Skeletal muscle satellite cell (primary cell): ENCODE results near the gene DDAH2.
"Not testable (repeated sequence)": the region's sequence is repeated elsewhere in the genome, so short reads cannot be mapped to it uniquely, and the experiment has no call there.

Experiments
- H3K27me3 ChIP-seq: 2 replicates; pipeline ENCODE4 v1.7.0; 2013; ENCODE audit warnings: low read length; ENCODE audit not compliant: control insufficient read depth, insufficient read depth
- H3K36me3 ChIP-seq: 2 replicates; pipeline ENCODE4 v1.7.0; 2013; ENCODE audit warnings: mild to moderate bottlenecking, control low read depth, low read length; ENCODE audit not compliant: insufficient read depth
- H3K4me1 ChIP-seq: 2 replicates; pipeline ENCODE4 v1.7.0; 2013; ENCODE audit warnings: low read length; ENCODE audit not compliant: control insufficient read depth, insufficient read depth
- H3K4me2 ChIP-seq: 2 replicates; pipeline ENCODE4 v1.7.0; 2013; ENCODE audit warnings: mild to moderate bottlenecking, low read length
- H3K4me3 ChIP-seq: 2 replicates; pipeline ENCODE4 v1.7.0; 2013; ENCODE audit warnings: low read length
- H3K9ac ChIP-seq: 2 replicates; pipeline ENCODE4 v1.7.0; 2013; ENCODE audit warnings: mild to moderate bottlenecking, low read depth, low read length, moderate library complexity
- H3K9me3 ChIP-seq: replicated peaks from 2 replicates; pipeline ENCODE4 v1.7.0; 2013; ENCODE audit warnings: mild to moderate bottlenecking, control low read depth, low read length

Gene DDAH2

GRCh38 chr6:31718265-31718664 lies 10.8 kb downstream of the DDAH2 start:
- Histone ChIP-seq H3K4me1 (no peaks in the 10 kb centered on the region), H3K4me3 (no peak overlapping the region), H3K9ac (no peak overlapping the region), H3K36me3 (no peaks in the 10 kb centered on the region), H3K4me2 (no peak overlapping the region), H3K9me3 (no peaks in the 10 kb centered on the region), H3K27me3 (peaks cover 1% of the 10 kb centered on the region)

DNA sequence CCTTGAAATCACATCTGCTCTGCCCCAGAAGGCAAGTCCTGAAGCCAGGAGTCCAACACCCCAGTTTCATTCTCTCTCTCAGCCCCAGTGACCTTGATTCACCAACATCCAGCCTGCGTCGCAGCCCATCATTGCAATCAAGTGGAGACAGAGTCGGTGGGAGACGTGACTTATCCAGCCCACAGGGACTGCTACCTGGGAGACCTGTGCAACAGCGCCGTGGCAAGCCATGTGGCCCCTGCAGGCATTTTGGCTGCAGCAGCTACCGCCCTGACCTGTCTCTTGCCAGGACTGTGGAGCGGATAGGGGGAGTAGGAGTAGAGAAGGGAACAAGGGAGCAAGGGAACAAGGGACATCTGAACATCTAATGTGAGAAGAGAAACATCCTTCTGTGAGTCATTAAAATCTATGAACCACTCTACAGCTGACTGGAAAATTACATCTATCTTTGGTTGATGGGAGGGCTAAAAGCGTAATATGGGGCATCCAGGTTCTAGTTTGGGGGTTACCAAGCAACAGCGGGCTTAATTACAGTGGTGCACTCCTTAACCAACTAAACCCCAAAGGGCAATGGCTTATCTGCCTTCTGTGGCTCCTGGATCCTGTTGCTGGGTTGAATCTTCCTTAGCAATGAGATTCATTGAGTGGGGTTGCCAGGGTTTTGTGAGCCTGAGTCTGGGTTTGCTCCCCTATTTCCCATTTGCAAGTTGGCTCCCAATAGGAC lies 11.4 kb downstream of the DDAH2 start:
- Histone ChIP-seq H3K27me3 (peaks cover 4% of the 10 kb centered on the region), H3K4me2 (no peak overlapping the region), H3K9me3 (no peaks in the 10 kb centered on the region), H3K36me3 (no peaks in the 10 kb centered on the region), H3K4me1 (no peaks in the 10 kb centered on the region), H3K9ac (no peak overlapping the region), H3K4me3 (no peak overlapping the region)

DNA sequence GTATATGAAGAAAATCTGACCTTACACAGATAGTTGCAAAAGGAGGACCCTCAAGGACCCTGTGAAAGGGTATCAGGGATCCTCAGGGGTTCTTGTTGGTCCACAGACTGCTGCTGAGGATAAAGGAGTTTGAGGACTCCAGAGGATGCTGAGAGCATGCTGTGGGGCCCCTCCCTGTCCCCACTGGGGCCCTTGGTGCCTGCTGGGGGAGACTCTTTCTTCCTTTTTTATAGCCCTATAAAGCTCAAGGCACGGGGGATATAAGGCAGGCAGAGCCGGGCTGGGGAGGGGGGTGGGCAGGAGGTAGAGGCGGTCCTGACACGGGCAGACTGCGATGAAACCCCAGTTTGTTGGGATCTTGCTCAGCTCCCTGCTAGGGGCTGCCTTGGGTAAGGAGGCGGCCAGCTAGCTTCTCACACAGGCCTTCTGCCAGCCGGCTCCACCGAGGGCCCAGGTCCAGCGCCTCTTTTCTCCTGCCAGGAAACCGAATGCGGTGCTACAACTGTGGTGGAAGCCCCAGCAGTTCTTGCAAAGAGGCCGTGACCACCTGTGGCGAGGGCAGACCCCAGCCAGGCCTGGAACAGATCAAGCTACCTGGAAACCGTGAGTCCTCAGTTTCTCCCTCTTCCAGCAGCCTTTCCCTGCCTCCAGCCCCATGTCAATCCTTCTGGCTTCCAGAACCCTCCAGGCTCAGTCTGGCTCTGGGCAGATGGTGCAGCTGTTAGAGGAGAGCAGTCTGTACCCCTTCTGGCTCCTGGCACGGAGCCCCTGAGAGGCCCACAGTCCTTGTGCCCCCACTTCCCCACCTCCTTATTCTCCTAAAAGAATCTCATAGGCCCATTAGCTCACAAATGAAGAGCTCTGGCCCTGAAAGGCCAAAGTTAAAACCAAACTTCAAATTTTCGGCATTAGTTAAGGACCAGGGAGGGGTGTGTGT lies 13.8 kb downstream of the DDAH2 start, which contains the start of gene LY6G6D:
Gene LY6G6D (plus strand): TSS at position 327 of the 937 bp plus-strand sequence. CDS start 8 bp downstream, at position 335.
- Histone ChIP-seq H3K4me1 (no peaks in the 10 kb centered on the region), H3K9ac (no peak within 1 kb of the TSS), H3K36me3 (no peaks in the 10 kb centered on the region), H3K27me3 (peaks cover 4% of the 10 kb centered on the region), H3K4me3 (no peak within 1 kb of the TSS), H3K4me2 (no peak within 1 kb of the TSS), H3K9me3 (no peaks in the 10 kb centered on the region)

DNA sequence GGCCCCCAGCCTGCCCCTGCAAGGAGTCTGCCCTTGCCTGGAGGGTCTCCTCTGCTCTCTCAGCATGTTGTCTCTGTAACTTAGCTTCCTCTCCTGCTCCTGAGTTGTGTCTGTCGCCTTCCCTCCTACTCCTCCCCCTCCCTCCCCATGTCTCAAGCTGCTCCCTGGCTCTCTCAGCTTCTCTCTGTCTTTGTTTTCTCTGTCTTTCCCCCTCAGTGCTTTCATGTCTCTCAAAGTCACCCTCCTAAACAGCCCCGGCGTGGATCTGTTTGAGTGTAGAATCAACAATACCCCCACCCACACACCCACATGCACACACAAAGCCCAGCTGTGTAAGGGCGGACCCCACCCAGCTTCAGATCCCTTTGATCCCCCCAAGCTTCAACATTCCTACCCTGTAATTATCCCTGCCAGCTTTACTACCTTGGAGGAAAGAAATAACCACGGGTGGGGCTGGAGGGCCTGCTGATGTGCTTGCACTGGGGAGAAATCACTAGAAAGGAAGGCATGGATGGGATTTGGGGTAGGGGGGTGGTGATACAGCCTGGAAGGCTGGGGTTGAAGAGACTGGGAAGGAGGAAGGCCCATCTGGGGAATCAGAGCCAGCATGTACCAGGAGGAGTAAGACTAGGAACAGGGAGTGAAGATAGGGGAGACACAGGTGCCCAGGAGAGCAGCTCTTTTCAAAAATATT lies 15.0 kb downstream of the DDAH2 start:
- Histone ChIP-seq H3K9ac (no peak overlapping the region), H3K36me3 (no peaks in the 10 kb centered on the region), H3K27me3 (peaks cover 4% of the 10 kb centered on the region), H3K4me2 (no peak overlapping the region), H3K9me3 (no peaks in the 10 kb centered on the region), H3K4me1 (no peaks in the 10 kb centered on the region), H3K4me3 (no peak overlapping the region)

DNA sequence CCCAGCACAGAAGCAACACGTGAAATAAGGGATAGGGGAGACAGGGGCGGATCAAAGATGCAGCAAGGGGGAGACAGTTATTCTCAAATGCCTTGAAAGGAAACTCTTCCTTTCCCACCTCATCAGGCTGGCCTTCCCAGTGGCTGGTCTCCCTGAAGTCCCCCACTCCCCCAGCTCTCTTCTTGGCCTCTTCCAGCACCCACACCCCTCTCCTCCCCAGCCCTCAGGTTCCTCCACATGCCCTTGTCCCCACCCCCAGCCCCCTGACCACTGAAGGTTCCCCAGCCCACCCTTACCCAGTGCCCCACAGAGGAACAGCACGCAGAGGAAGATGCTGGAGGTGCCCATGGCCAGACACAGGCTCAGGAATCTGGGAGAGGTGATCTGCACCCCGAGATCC lies 15.6 kb downstream of the DDAH2 start:
- H3K4me1 ChIP-seq: no peaks in the 10 kb centered on the region
- peaks cover 4% of the 10 kb centered on the region for H3K27me3 ChIP-seq
- H3K9me3 ChIP-seq: no peaks in the 10 kb centered on the region
- no peaks in the 10 kb centered on the region for H3K36me3 ChIP-seq
- H3K4me3 ChIP-seq: no peak overlapping the region
- H3K9ac ChIP-seq: no peak overlapping the region
- H3K4me2 ChIP-seq: no peak overlapping the region

GRCh38 chr6:31712296-31712695 lies 16.8 kb downstream of the DDAH2 start:
- Histone ChIP-seq H3K9me3 (no peaks in the 10 kb centered on the region), H3K4me1 (no peaks in the 10 kb centered on the region), H3K9ac (no peak overlapping the region), H3K27me3 (peaks cover 4% of the 10 kb centered on the region), H3K36me3 (no peaks in the 10 kb centered on the region), H3K4me3 (no peak overlapping the region), H3K4me2 (no peak overlapping the region)

GRCh38 chr6:31711233-31711632 lies 17.9 kb downstream of the DDAH2 start:
- H3K9me3 ChIP-seq: no peaks in the 10 kb centered on the region

DNA sequence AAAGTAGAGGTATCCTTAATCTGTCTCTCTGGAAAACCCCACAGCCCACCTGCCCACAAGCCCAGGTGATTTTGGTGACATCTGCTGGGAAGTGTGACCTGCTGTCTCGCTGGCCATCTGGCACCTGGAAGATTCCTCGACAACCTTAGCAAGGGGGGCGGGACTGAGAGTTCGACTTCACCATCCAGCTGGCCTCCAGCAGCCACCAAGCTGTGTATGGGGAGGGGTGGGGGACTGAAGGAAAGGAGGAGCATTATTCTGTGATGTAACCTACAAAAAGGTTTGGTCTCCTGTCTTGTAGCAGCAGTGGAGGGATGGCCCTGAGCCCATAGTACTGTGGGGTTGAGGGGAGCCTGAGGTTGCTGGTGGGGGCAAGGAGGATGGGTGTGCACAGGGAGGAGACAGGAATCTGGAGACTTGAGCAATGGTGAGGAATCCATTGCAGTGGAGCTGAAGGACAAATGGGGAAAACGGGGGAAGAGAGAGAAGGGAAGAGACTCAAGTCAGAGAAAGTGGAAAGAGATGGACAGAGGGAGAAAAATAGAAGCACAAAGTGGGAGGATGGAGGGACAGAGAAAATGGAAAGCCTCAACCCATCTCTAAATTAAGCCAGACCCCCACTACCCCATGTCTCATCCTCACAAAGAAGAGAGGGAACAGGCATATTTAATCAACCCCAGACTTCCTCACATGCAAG lies 18.4 kb downstream of the DDAH2 start:
- no peak overlapping the region for H3K9ac ChIP-seq

More at GRCh38 chr6:31711233-31711632, 17.9 kb downstream of the DDAH2 start:
- H3K4me1 ChIP-seq: no peaks in the 10 kb centered on the region
- no peak overlapping the region for H3K9ac ChIP-seq
- no peaks in the 10 kb centered on the region for H3K36me3 ChIP-seq
- H3K4me3 ChIP-seq: no peak overlapping the region
- H3K4me2 ChIP-seq: no peak overlapping the region
- peaks cover 4% of the 10 kb centered on the region for H3K27me3 ChIP-seq

GRCh38 chr6:31709157-31709556 lies 19.9 kb downstream of the DDAH2 start:
- H3K4me3 ChIP-seq, H3K4me1 ChIP-seq, H3K9ac ChIP-seq, H3K9me3 ChIP-seq, H3K36me3 ChIP-seq, H3K4me2 ChIP-seq, H3K27me3 ChIP-seq: not testable (repeated sequence)

More for the DNA sequence above, 18.4 kb downstream of the DDAH2 start:
- Histone ChIP-seq H3K9me3 (no peaks in the 10 kb centered on the region), H3K27me3 (peaks cover 4% of the 10 kb centered on the region), H3K4me1 (no peaks in the 10 kb centered on the region), H3K4me3 (no peak overlapping the region), H3K36me3 (no peaks in the 10 kb centered on the region), H3K4me2 (no peak overlapping the region)

DNA sequence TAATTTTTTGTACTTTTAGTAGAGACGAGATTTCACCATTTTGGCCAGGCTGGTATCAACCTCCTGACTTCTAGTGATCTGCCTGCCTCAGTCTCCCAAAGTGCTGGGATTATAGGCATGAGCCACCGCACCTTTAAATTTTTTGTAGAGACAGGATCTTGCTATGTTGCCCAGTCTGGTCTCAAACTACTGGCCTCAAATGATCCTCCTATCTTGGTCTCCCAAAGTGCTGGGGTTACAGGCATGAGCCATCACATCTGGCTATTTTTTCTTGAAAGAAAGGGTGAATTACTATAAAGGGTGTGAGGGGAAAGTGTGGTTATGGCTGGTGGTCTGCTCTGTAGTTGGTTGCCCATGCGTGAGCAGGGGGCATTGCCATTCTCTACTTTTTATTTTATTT lies 20.9 kb downstream of the DDAH2 start:
- peaks cover 8% of the 10 kb centered on the region for H3K4me1 ChIP-seq
- no peaks in the 10 kb centered on the region for H3K36me3 ChIP-seq
- no peak overlapping the region for H3K9ac ChIP-seq
- no peaks in the 10 kb centered on the region for H3K9me3 ChIP-seq
- no peak overlapping the region for H3K4me3 ChIP-seq
- peaks cover 2% of the 10 kb centered on the region for H3K27me3 ChIP-seq
- H3K4me2 ChIP-seq: no peak overlapping the region

DNA sequence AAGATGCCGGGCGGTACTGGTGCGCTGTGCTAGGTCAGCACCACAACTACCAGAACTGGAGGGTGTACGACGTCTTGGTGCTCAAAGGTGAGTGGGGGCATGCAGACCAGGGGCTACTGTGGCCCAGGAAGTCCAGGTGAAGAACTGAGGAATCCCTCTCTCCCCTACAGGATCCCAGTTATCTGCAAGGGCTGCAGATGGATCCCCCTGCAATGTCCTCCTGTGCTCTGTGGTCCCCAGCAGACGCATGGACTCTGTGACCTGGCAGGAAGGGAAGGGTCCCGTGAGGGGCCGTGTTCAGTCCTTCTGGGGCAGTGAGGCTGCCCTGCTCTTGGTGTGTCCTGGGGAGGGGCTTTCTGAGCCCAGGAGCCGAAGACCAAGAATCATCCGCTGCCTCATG lies 21.4 kb downstream of the DDAH2 start:
- Histone ChIP-seq H3K27me3 (no peaks in the 10 kb centered on the region), H3K4me3 (no peak overlapping the region), H3K36me3 (no peaks in the 10 kb centered on the region), H3K4me2 (no peak overlapping the region), H3K4me1 (peaks cover 8% of the 10 kb centered on the region), H3K9ac (no peak overlapping the region), H3K9me3 (no peaks in the 10 kb centered on the region)
